Stimulated activated CD8-positive, alpha-beta memory T cell treated with anti-CD3 and anti-CD28 coated beads, Interleukin-2, amount 100 ng/mL, for 1 hour (primary cell): Measurements from ENCODE around the gene SPCS1.
"Not testable (repeated sequence)": the region's sequence is repeated elsewhere in the genome, so short reads cannot be mapped to it uniquely, and the experiment has no call there.

Source experiments
- DNase-seq, 2 donors: peaks; one replicate each; pipeline ENCODE4 v3.0.0-alpha.2; 2020; ENCODE audit warnings: low read depth in 2 of 2

The SPCS1 gene

DNA sequence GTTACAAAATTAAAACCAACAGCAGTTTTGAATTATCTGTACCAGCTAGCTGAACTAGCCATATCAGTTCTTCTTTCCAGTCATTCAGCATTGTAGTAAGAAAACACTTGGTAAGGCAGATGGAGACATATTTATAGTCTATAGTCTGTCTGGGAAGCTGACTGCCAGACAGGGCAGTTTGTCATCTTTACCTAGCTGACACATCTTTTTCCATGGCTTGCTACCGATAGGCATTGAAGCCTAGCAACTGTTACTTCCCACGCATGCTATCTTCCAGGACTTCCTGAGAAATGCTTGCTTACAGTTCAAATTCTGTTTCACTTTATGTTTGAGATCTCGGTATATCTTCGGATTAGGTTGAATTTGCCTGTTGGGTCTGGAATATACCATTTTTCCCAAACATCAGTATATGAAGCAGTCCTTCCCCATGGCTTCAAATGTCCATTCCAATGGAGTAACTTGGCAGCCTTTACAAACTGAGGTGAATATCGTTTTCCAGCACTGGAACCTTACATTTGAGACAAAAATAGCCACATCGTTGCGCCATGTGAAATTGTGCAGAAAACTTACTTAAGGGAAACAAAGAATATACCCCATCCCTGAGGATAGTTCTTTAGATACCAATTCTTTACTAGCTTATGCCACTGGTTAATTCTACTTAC, 11.2 kb upstream of the SPCS1 start:
- no peak for DNase-seq

DNA sequence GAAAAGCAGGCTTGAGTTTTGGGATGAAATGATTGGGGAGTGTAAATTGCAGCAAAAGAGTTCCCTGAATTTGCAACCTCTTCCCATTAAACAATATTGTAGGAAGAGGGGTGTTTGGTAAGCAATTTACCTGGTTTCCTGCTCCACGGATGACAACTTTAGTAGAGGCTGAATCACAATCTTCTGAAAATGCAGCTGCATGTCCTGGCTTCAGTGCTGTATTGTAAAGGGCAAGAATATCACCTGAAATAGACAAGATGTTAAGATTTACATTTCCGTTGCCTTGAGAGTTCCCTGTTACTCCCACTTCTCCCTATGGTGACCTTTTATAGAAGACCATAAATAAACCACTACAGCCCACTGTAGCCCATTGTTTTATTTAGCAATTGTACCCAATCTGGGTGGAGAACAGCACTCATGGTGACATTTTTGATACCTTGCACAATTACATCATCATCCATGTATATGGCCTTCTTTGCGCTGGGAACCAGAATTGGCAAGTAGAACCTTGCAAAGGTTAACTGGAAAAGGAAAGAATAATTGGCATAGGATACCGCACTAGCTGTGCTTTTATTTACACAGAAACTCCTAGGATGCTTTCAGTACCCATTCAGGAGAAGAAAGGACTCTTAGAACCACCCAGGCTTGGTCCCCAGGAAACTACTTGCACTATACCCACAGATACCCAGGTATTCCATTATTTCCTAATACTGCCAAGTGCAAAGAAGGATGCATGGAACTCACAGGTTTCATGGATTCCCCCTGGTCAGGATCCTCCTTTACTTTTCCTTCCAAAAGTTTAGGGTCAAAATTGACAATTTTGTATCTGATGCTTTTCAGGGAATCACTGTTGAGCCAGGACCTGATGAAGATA, 9.9 kb upstream of the SPCS1 start:
- no peak for DNase-seq

DNA sequence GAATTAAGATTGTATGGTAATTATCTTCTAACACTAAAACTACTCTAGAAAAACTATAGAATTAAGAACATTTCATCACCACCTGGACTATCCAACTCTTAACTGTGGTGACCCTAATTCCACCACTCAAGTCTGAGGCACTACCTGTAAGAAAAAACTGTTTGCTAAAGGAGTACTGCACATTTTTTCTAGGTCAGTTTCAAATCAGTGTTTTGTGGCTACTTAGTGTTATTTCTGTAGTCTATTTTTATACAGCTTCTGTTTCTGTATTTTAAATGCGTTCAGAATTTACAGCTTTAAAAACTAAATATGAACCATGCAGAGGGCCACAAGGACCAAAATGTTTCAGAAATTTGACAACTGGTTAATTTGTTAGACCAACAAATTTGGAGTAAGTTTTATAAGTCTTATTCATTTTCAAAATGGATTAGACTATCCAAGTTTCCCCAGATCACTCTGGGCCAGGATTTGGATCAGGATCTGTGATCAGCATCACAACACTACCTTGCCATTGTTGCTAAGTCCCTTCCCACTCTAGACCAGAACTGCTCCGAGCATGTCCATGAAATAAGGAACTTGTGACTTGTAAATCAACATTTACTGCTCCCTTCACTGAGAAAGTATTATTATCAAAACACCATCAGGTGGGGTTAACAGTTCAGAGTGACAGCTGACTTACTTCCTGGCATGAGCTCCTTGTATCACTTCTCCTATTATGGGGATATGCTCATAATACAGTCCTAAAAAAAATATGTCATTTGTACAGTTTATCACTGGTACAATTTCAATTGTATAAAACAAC, 8.9 kb upstream of the SPCS1 start:
- DNase-seq, result no peak

DNA sequence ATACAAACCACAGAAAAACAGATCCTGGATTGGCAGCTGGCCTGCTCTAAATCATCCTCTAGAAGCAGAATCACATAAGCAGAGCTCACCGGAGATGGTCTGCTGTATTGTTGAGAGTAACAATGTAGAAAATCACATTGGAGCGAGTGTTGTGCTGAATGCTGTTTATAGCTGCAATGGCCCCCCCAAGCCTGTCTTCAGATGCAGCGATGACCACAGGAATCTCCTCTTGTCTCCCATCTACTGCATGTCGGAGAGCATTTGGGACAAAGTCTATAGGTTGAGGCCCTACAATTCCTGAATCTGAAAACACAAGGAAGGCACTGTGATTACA, 8.3 kb upstream of the SPCS1 start:
- DNase-seq, result no peak

DNA sequence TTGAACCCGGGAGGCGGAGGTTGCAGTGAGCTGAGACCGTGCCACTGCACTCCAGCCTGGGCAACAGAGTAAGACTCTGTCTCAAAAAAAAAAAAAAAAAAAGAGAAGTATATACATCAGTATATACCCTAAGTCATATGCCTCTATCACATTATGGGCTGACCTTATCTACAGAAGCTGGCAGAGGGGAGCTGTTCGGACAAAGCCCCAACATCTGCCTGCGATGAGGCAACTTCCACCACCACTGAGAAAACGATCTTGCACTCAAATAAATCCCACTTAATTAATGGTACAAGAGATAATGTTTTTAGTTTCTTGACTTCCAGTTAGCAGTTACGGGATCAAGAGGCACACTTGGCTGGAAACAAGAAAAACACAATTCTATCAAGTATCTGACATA, 2.6 kb upstream of the SPCS1 start:
- DNase-seq, result no peak

DNA sequence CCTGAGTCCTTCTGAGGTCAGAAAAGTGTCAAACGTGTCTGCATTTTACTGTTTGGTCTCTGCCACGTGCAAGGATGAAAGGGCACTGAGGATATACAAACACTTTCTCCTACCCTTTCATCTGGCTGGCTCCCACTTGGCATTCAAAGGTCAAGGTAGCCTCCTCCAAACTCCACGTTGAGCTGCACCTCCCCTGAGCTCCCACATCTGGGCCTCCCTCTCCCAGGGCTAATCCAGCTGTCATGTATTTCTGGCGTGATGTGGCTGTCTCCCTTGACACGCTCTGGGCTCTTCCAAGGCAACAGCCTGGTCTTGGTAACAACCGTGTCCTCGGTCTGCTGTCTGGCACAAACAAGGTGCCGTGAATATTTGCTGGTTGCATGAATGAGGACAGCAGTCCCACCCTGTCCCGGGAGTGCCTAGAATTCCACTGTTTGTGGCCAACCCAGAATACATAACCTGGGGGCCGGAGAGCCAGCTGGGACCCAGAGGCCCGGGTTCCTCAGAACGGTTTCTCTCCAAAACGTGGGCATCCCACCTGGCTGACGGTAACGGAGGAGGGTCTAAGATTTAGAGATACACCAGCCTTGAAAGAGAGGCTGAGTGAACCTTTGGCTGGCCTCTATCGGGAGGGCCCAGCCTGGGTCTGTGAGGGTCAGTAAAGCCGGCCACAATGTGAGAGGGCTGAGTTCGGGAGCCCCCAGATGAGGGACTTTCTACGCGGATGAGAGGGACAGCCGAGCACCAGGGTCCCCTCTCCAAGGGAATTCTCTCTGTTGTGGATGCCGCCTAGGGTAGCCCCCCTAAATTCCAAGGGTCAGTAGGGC, 1.1 kb upstream of the SPCS1 start:
- no peak for DNase-seq

DNA sequence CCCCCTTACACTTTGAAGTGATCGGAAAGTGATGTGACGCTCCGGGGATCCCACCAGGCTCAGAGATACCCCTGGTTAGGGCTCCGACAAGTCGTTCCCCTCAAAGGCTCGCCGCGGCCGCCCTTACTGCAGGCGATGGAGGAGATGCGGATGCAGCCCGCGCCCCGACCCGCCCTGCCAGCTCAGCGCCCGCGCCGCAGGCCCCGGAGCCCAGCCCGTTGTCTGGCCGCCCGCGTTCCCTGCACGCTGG, 543 bp upstream of the SPCS1 start:
- no peak for DNase-seq

DNA sequence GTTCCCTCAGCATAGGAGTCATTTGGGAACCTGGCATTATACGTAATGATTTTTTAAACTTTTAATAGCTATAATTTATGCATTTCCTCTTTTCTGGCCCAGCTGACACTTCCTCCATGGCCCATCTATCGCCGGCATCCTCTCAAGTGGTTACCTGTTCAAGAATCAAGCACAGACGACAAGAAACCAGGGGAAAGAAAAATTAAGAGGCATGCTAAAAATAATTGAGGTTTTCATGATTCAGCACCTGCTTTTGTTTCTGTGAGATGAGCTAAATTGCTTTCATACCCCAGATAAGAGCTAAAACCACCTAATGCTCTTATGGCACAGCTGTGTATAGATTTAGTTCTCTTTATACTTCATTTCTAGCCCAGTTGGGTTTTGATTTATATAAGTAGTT, 1.7 kb downstream of the SPCS1 start:
- DNase-seq, result no peak

DNA sequence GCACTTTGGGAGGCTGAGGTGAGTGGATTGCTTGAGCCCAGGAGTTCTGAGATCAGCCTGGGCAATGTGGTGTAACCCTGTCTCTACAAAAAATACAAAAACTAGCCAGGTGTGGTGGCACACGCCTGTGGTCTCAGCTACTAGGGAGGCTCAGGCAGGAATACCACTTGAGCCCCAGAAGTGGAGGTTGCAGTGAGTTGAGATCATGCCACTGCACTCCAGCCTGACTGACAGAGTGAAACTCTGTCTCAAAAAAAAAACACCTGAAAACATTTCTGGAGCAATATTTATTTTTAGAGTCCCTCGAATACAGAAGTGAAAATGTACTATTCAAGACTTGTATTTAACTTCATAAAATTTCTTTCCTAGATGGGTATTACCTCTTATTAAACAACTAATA, 4.6 kb downstream of the SPCS1 start:
- no peak for DNase-seq

DNA sequence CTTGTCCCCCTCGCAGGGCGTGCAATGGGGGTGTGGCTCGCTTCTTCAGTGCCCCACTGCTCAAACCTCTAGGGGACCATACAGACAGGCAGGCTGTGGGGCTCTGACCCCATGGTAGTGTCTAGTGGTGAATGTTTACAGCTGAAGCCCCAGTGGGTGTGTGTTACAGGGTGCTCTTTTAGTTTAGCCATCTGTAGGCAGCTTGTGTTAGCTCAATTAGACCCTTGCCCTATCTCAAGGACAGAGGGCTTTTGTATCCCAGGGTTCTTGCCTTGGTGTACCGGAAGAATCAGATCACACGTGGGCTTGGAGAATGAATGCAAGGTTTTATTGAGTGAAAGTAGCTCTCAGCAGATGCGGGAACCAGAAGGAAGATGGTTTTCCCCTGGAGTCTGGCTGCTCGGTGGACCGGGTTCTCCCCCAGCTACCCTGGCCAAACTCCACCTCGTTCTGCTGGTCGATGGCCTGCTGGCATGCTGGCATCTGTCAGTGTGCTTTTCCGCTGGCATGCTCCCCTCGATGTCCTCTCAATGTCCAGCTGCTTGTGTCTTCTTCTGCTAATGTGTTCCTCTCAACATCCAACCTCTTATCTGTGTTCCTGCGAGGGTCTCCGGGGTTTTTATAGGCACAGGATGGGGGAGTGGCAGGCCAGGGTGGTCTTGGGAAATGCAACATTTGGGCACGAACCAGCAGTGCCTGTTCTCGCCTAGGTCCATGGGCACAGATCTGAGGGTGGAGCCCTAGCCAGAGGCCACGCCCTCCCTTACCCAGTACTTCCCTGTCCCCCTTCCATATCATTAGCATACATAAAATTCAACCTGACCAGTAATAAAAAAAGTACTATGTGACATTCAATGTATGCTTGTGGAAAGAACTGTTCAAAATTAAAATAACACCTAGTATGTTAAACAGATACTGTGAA, 6.6 kb downstream of the SPCS1 start:
- no peak for DNase-seq

DNA sequence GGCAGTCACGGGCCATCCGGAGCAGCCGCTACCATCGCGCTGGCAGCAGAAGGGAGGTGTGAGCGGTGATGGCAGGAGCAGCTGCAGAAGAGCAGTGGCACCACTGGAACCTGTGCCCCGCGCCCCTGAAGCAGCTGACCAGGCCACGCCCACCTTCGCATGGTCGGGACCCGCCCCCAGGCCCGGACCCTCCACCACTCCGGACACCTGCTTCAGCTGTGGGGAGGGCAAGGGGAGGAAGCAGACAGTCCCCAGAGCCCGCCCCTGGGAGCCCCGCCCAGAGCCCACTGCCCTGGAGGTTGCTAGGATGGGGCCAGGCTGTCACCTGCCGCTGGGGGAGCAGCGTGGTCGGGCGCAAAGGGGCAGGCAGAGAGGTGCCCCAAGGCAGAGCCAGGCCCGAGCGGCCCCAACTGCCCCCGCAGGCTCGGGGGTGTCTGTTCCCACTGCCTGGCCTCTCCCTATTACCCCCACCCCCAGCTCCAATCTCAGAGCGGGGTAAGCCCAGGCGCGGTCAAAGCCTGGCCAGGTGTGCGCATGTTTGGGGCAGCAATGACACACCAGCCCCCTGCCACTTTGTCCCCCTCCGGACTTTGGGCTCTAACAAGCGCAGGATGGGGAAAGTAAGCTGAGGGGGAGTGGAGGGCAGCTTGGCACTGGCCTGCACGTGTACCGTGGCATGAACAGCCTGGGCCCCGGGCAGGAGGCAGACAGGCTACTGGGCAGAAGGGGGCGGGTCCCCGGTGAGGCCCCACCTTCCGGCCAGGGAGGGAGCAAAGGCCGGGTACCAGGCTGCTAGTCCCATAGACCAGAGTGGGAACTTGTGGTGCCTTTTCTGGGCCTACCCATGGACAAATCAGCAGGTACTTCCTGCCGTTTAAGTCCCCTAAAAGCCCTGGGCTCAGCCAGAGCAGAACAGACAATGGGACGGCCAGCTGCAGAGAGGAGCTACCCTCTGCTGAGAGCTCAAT, 8.7 kb downstream of the SPCS1 start:
- DNase-seq, result no peak

DNA sequence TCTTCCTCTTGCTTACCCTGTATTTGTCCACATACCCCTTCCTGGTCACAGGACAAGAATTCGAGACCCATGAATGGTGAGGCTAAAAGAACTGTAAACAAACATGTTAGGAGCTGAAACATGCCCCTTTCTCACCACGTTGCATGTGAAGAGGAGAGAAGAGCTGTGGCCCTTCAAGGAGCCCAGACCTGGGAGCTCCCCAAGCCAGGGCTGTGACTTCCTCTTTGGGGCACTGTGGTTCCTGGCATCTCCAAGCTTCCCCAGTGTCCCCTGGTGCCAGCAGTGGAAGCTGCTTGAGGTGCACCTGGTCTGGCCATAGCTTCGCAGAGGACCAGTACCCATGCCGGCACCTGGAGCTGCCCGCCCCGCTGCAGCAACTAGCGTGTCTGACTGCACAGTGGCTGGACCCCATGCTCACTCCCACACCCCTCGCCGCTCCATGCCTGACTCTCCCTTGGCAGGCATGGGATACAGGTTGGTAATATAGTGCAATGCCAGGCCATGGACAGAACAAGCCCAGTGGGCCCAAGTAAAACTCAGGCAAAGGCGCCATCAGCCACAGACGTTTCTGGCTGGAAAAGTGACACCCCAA, 9.9 kb downstream of the SPCS1 start:
- no peak for DNase-seq

DNA sequence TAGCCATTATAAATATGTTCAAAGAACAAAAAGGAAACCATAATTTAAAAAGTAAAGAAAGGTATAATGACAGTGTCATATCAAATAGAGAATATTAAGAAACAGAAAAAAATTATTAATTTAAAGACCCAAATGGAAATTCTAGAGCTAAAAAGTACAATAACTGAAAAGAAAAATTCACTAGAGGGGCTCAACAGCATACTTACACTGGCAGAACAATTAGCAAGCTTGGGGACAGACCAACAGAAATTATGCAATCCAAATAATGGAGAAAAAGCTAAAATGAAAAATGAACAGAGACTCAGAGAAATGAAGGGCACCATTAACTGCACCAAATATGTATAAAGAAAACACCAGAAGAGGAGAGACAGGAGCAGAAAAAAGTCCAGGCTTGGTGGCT, 13.7 kb downstream of the SPCS1 start:
- no peak for DNase-seq

DNA sequence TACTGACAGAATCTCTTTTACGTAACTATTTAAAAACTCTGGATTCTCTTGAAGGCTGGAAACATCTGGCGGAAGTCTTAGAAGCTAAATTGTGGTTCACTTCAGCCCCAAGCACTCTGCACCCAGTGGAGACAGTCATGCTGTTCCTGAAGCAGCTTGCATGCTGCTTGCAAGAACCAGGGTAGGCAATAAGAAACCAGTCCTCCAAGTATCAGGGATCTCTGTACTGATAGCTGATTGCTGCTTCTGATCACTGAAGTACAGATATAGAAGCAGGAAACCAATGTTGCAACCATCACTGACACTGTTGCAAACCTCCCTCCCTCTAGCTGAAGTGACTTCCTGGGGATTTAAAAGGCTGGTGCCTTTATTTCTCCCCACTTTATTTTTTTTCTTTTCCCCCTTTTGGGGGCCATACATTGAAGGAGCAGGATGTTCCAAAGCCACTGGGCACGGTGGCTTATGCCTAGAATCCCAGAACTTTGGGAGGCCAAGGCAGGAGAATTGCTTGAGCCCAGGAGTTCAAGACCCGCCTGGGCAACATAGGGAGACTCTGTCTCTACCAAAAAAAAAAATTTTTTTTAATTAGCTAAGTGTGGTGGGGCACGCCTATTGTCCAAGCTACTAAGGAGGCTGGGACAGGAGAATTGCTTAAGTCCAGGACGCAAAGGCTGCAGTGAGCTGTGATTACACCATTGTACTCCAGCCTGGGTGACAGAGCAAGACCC, 15.3 kb downstream of the SPCS1 start:
- no peak for DNase-seq

DNA sequence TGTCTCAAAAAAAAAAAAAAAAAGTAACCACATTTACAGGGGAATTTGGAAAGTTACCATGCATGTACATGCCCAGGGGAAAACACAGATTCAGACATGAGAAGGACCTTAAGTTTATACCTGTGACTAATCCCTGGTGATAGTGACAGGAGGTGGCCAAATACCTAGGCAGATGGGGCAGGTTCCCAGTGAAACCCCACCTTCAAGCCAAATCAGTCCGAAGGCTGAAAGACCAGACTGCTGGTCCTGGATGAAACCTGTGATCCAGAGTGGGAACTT, 15.8 kb downstream of the SPCS1 start:
- no peak for DNase-seq

DNA sequence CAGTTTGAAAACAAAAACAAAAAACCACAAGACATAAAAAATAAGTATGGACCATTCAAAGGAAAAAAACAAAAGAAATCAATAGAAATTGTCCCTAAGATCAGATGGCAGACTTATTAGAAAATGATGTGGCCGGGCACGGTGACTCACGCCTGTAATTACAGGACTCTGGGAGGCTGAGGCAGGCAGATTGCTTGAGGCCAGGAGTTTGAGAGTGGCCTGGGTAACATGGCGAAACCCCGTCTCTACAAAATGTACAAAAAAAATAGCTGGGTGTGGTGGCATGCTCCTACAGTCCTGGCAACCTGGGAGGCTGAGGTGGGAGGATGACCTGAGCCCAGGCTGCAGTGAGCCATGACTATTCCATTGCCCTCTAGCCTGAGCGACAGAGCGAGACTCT, 16.6 kb downstream of the SPCS1 start:
- no peak for DNase-seq

DNA sequence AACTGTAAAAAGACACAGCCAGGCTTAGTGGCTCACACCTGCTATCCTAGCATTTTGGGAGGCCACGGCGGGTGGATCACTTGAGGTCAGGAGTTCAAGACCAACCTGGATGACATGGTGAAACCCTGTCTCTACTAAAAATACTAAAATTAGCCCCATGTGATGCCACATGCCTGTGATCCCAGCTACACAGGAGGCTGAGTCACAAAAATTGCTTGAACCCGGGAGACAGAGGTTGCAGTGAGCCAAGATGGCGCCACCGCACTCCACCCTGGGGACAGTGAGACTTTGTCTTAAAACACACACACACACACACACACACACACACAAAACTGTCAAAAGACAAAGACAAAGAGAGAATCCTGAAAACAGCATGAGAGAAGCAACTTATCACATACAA, 18.0 kb downstream of the SPCS1 start:
- no peak for DNase-seq

DNA sequence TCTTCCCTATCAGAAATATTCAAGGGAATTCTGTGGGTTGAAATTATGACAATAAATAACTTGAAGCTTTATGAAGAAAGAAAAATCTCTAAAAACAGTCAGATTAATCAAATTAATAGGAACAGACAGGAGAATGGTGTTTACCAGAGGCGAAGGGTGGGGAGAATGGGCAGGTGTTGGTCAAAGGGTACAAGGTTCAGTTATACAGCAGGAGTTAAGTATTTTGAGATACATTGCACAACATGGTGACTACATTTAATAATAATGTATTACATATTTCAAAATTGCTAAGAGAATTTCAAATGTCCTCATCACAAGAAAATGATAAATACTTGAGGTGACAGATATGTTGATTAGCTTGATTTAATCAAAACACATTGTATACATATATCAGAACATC, 18.6 kb downstream of the SPCS1 start:
- no peak for DNase-seq

DNA sequence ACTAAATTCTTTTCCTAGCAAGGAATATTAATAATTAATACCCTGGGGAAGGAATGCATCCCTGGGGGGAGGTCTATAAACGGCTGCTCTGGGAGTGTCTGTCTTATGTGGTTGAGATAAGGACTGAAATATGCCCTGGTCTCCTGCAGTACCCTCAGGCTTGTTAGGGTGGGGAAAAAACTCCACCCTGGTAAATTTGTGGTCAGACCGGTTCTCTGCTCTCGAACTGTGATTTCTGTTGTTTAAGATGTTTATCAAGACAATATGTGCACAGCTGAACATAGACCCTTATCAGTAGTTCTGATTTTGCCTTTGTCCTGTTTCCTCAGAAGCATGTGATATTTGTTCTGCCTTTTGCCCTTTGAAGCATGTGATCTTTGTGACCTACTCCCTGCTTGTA, 22.8 kb downstream of the SPCS1 start:
- not testable (repeated sequence) for DNase-seq
